Common myeloid progenitor, CD34-positive (primary cell): ENCODE data around the gene TMEM47.

Experiments
- CTCF ChIA-PET: fragments of 350-600 bp; sonication (Branson Sonifier 250); formaldehyde crosslinking; loops from one replicate; lab custom pipeline; 2021; ENCODE audit warnings: antibody characterized with exemption; lab: Charles Lee
- POLR2A ChIA-PET: fragments of 350-600 bp; sonication (Branson Sonifier 250); formaldehyde crosslinking; loops from one replicate; lab custom pipeline; 2021; ENCODE audit warnings: antibody characterized with exemption; lab: Charles Lee
- DNase-seq, 3 donors: peaks; one replicate each; pipeline versions ENCODE4 v3.0.0 to v3.0.0-alpha.2; 2013
- H3K27ac ChIP-seq, 2 experiments: 1 replicate in 1 of 2; 2 replicates in 1 of 2; pipeline ENCODE4 v1.7.0; 2013; ENCODE audit warnings: inconsistent platforms in 2 of 2, low read length in 2 of 2, mild to moderate bottlenecking in 2 of 2, low read depth in 1 of 2, moderate library complexity in 1 of 2; ENCODE audit not compliant: severe bottlenecking in 2 of 2, insufficient read depth in 1 of 2, poor library complexity in 1 of 2
- H3K27me3 ChIP-seq, 5 experiments: replicated peaks in 2 of 5; 1 replicate in 3 of 5; 2 replicates in 2 of 5; pipeline versions ENCODE4 v1.6.1 to v1.7.0; 2013; ENCODE audit warnings: low read length in 4 of 5, mild to moderate bottlenecking in 2 of 5, moderate library complexity in 2 of 5, inconsistent platforms in 1 of 5; ENCODE audit not compliant: insufficient read depth in 5 of 5, control insufficient read depth in 4 of 5
- H3K36me3 ChIP-seq, 4 experiments: 1 replicate in 2 of 4; 2 replicates in 2 of 4; pipeline versions ENCODE4 v1.6.1 to v1.7.0; 2013; ENCODE audit warnings: low read length in 3 of 4, control low read depth in 1 of 4, mild to moderate bottlenecking in 1 of 4; ENCODE audit not compliant: control insufficient read depth in 4 of 4, insufficient read depth in 4 of 4
- H3K4me1 ChIP-seq, 4 experiments: 1 replicate in 3 of 4; 2 replicates in 1 of 4; pipeline versions ENCODE4 v1.6.1 to v1.7.1; 2013; ENCODE audit warnings: low read length in 3 of 4, mild to moderate bottlenecking in 3 of 4, control low read depth in 1 of 4, inconsistent platforms in 1 of 4, moderate library complexity in 1 of 4; ENCODE audit not compliant: control insufficient read depth in 4 of 4, insufficient read depth in 4 of 4; ENCODE audit errors: control extremely low read depth in 1 of 4
- H3K4me3 ChIP-seq, 7 experiments: 1 replicate in 4 of 7; 2 replicates in 3 of 7; pipeline versions ENCODE4 v1.5.1 to v1.7.0; 2013; ENCODE audit warnings: mild to moderate bottlenecking in 7 of 7, low read length in 6 of 7, moderate library complexity in 6 of 7, inconsistent platforms in 2 of 7, low read depth in 2 of 7, control low read depth in 1 of 7; ENCODE audit not compliant: insufficient read depth in 4 of 7, control insufficient read depth in 1 of 7; ENCODE audit errors: extremely low read depth in 1 of 7
- H3K9me3 ChIP-seq, 5 experiments: 1 replicate in 4 of 5; 2 replicates in 1 of 5; pipeline versions ENCODE4 v1.6.1 to v1.7.1; 2013; ENCODE audit warnings: low read length in 4 of 5, mild to moderate bottlenecking in 2 of 5, inconsistent platforms in 1 of 5, low read depth in 1 of 5, moderate library complexity in 1 of 5; ENCODE audit not compliant: control insufficient read depth in 4 of 5, insufficient read depth in 2 of 5; ENCODE audit errors: control extremely low read depth in 1 of 5
- WGBS: methylation state at CpG from one replicate; pipeline ENCODE4 v1.1.5; 2013; ENCODE audit not compliant: insufficient coverage; 5-methylcytosine and 5-hydroxymethylcytosine counted together

Gene TMEM47

DNA sequence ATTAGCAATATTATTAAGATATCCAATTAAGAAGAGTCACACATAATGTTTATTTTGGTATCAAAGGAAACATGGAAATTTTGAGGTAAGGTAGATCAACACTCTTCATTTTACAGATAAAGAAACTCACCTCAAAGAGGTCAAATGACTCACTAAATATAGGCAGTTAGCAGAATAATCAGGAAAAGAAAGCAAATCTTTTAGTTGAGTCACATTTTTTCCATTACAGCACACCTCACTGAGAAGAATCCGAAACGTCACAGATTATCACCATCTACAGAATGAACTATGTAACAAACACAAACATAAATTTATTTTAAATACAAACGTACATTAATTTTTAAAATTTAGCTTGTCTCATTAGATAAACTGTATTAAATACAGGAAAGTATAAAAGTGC lies 70.1 kb downstream of the TMEM47 start:
- no peak overlapping the region for H3K27ac ChIP-seq
- H3K36me3 ChIP-seq, result no peaks in the 10 kb centered on the region
- ChIA-PET POLR2A (no interaction called here), CTCF (no interaction called here)
- WGBS, result no CpG with 5 or more reads among the region's 3 CpGs
- DNase-seq, result no peak
- no peaks in the 10 kb centered on the region for H3K4me1 ChIP-seq
- no peaks in the 10 kb centered on the region for H3K27me3 ChIP-seq
- H3K4me3 ChIP-seq, result no peak overlapping the region
- H3K9me3 ChIP-seq, result no peaks in the 10 kb centered on the region

DNA sequence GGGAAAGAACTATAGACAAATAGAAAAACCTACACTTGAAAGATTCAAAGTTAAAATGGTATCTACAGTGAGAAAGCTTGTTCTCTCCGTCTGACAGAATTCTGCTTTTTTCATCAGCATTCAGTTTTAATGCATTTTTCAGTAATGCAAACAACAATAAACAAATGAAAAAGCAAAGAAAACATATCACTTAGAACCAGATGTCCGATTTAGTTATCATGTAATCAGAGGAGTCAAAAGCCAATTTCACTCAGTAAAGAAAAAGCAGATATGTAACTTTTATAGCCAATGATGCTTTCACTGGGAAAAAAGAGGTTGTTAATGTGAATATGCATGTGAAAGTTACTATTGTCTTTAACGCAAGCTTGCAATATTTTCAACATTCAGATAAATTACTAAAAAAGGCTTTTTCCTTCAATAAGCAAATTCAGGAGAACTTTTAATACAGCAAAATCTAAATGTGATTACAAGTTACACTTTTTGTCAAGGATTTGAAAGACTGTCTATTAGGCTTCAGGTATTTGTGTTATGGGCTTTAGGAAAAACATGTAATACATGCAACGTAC lies 70.7 kb downstream of the TMEM47 start:
- H3K27me3 ChIP-seq, result no peaks in the 10 kb centered on the region
- no peak overlapping the region for H3K27ac ChIP-seq
- H3K9me3 ChIP-seq, result no peaks in the 10 kb centered on the region
- no peaks in the 10 kb centered on the region for H3K36me3 ChIP-seq
- POLR2A ChIA-PET, result no interaction called here
- CTCF ChIA-PET, result no interaction called here
- no peak for DNase-seq
- H3K4me3 ChIP-seq, result no peak overlapping the region
- H3K4me1 ChIP-seq, result no peaks in the 10 kb centered on the region
- 80% methylated on average over 1 of the region's 4 CpGs for WGBS

DNA sequence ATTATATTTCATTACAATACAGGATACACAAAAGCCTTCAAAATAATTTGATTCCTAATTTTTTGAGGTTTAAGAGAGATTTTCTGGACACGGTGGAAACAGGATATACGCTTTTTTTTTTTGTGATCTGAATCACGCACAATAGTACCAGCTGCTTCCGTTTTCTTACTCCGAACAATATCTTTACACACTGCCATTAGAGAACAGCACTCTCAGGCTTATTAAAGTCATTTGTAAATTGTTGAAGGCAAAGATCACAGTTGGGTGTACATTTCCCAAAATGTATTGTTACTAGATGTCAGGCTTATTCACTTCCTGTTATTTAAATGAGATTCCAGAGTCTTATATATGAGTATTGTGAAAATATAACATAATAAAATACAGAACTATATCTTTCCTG lies 71.5 kb downstream of the TMEM47 start:
- CTCF ChIA-PET, result no interaction called here
- Histone ChIP-seq H3K27me3 (no peaks in the 10 kb centered on the region), H3K4me3 (no peak overlapping the region), H3K36me3 (no peaks in the 10 kb centered on the region), H3K4me1 (no peaks in the 10 kb centered on the region), H3K9me3 (no peaks in the 10 kb centered on the region), H3K27ac (no peak overlapping the region)
- POLR2A ChIA-PET, result no interaction called here
- WGBS, result no CpG with 5 or more reads among the region's 5 CpGs
- DNase-seq, result no peak

DNA sequence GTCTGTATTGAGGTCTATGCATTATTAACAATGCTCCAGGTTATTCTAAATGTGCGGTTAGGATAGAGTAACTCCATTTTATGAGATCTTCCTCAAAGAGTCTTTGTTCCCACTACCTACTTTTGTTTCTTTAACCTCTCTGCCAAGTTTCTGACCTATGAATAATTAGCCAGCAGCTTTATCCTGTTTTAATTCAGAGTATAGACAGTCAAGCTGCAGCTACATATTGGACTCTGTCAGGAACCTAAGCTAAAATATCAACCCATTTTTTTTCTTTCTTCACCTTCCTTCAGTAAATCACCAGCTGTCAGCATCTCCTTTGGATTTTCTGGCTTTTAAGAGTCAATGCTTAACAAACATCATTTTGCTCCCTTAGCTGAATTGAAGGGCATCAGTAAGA lies 72.3 kb downstream of the TMEM47 start:
- Histone ChIP-seq H3K27me3 (no peaks in the 10 kb centered on the region), H3K27ac (no peak overlapping the region), H3K4me3 (no peak overlapping the region), H3K9me3 (no peaks in the 10 kb centered on the region), H3K4me1 (no peaks in the 10 kb centered on the region), H3K36me3 (no peaks in the 10 kb centered on the region)
- 100% methylated on average over 1 of the region's 1 CpG for WGBS
- POLR2A ChIA-PET, result no interaction called here
- CTCF ChIA-PET, result no interaction called here
- DNase-seq, result no peak

DNA sequence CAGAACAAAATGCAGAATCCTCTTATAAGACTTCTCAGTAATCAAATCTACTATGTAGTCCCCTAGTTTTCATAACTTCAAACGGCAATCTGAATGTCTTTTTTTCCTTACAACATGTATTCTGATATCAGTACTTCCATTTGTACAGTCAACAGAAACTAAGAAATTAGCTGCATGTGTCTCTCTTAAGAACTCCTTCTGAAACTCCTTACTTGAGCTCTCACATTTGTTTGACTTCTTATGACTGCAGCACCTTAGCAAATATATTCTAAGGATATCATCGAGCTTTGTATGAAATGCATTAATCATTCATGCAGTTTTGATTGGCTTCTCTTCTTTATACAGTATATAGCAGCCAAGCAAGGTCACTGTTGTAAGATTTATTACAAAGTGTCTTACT lies 77.0 kb downstream of the TMEM47 start:
- POLR2A ChIA-PET, result no interaction called here
- H3K27ac ChIP-seq, result no peak overlapping the region
- 56% methylated on average over 1 of the region's 2 CpGs for WGBS
- no peak overlapping the region for H3K4me3 ChIP-seq
- no peaks in the 10 kb centered on the region for H3K9me3 ChIP-seq
- no peaks in the 10 kb centered on the region for H3K27me3 ChIP-seq
- DNase-seq, result no peak
- CTCF ChIA-PET, result no interaction called here
- no peaks in the 10 kb centered on the region for H3K36me3 ChIP-seq
- H3K4me1 ChIP-seq, result no peaks in the 10 kb centered on the region

DNA sequence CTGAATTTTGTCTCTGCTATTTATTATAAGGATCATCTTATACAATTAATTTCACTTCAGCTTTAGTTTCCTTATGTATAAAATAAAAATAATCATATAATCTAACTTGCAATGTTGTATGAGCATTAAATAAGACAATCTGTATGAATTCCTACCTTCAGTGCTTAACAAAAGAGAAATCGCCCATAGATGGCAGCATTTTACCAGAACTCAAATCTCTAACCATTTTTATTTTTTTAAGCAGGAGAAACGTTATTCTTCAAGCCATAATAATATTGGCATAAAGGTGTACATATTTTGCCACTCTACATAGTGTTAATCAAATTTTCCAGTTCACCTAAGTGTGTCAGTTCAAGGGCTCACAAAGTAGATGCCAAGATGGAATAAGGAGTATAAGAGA lies 78.8 kb downstream of the TMEM47 start:
- Histone ChIP-seq H3K27ac (no peak overlapping the region), H3K4me1 (no peaks in the 10 kb centered on the region), H3K4me3 (no peak overlapping the region), H3K36me3 (no peaks in the 10 kb centered on the region), H3K9me3 (no peaks in the 10 kb centered on the region), H3K27me3 (no peaks in the 10 kb centered on the region)
- ChIA-PET CTCF (no interaction called here), POLR2A (no interaction called here)
- peak in 2 of 3 donors; percentile 4 to 15 for DNase-seq
- WGBS, result no CpG with 5 or more reads among the region's 2 CpGs
